CD1c-positive myeloid dendritic cell (primary cell): ENCODE data around the gene AFF1.
"Not testable (repeated sequence)": the region's sequence is repeated elsewhere in the genome, so short reads cannot be mapped to it uniquely, and the experiment has no call there.

ENCODE experiments used
- DNase-seq: peaks from one replicate; pipeline ENCODE4 v3.0.0-alpha.2; 2016; ENCODE audit errors: extremely low spot score

Gene AFF1

GRCh38 chr4:87080462-87080861, 145.7 kb downstream of the AFF1 start:
- DNase-seq, result no peak

GRCh38 chr4:87081826-87082225, 147.0 kb downstream of the AFF1 start:
- no peak for DNase-seq

- DNase-seq, result not testable (repeated sequence)
These were observed 150.9 kb downstream of the AFF1 start for GRCh38 chr4:87085732-87086131.

- no peak for DNase-seq
These were observed 151.5 kb downstream of the AFF1 start for GRCh38 chr4:87086143-87086805.

DNA sequence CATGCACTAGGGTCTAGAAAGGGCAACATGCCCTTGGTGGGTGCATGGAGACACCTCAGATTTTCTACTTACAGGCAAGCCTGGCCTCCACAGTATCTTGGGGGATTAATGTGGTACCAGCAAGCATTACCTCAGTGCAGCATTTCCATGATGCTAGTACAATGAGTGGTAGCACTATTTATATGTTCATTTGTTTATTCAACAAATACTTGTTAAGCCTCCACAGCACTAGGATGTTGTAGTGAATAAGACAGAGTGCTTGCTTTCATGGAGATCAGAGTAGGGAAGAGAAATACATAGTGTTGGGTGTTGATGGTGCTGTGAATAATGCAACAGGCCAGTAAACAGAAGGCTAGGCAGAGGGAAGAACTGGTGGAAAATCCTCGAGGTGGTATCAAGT, 152.2 kb downstream of the AFF1 start:
- no peak for DNase-seq

GRCh38 chr4:87087420-87087819, 152.6 kb downstream of the AFF1 start:
- DNase-seq, result peak; percentile 66

GRCh38 chr4:87088186-87088585, 153.4 kb downstream of the AFF1 start:
- DNase-seq, result no peak

DNA sequence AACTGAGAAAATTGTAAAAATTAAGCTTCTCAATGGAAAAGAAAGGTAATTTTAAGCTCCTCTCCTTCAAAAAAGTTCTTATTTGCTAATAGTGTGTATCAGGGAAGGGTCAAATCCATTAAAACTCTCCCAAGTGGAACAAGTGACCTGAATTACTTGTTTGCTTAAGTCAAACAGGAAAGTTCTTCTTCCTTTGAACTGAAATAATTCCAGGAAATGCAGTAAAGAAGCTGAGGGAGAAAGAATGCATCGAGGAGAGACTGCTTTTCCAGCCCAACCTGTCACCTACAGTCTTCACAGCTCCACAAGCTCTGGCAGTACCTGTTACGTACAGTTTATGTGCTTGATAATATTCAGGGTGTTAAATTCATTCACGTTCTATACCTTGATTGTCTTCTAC, 154.6 kb downstream of the AFF1 start:
- no peak for DNase-seq

DNA sequence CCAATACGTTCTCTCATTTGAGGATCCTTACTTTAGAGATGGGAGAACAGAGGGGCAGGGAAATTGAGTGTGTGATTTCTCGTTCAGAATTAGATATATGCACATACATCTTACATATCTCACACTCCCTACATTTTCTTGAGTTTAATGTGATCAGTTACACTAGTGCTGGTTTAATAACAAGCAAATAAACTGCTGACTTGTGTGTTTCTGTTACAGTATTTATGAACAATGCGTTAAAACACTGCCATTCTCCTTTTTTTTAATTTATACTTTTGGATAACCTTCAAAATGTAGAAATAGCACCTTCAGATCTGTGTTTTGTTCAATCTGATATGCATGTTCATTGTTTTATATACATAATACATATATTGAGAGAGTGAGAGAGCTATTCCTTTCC, 155.5 kb downstream of the AFF1 start:
- no peak for DNase-seq

DNA sequence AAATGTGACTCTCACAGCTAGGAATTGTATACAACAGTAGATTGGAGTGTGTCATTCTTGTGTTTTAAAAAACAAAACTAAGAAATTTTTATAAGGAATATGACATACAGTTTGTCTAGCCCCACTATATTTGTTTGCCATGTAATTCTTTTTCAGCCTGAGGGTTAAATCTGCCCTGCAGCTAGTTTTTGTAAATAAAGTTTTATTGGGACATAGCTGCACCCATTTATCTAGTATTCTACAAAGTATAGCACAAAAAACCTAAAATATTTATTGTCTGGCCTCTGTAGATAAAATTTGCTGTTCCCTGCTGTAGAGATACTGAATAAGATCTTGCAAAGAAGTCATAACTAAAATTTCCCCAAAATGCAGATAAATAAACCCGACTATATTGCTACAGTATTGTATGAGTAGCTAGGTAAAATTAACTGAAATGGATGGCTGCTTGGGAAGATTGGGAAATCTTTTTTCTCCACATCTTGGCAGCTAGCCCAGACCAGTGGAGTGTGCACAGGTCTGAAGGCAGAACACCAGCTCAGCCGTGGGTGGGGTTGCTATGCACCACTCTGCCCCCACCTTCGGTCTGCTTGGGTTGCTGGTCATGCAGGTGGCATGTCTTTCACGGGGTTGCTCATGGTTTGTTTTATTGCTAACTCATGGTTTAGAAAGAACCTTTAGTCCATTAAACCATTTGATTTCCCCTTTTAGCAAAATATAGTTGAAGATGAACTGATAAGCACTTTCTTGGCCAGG, 157.8 kb downstream of the AFF1 start:
- DNase-seq, result peak; percentile 80

DNA sequence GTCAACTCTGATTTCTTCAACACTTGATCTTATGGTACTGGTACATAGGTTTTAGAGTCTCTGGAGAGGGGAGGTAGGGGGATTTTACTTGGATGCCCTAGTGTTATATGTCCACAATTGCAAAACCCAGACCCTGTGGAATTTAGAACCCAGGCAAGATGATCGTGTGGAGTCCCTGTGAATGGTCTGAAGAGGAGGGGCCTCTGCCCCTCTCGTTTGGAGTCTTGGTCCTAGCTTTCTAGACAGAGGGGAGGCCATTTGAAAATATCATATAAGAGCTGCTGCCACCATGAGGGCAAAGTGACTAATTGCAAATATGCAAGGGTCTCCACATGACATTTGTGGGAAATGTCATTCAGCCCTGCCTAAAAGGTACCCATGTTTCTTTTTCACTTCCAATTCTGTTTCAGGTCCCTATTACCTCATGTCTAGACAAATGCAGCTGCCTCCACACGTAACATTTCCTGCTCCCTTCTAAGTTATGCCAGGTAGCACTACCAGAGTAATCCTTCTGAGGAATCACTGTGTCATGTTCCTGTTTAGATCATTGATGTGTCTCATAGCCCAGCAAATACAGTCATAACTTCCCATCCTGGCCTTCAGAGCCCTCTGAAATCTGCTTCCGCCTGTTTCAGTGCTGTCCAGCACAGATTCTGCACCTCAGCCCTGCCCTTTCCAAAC, 158.8 kb downstream of the AFF1 start:
- peak; percentile 71 for DNase-seq

DNA sequence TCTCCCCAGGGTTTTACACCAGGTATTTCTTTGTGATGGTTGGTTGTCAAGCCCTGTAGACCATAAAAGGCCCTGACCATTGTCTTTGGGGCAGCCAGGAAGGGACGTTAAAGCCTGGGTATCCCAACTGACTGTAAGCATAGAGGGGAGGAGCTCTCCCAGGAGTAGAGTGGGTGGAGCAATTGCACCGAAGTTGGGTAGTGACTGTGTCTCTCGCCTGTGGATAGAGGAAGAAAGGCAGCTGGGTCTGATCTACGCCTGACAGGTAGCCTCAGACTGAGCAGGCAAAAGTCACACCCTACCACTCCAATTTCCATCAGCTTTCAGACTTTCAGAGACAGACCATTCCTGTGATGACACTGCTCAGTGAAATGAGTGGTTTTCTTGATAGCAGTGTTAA, 162.3 kb downstream of the AFF1 start:
- peak; percentile 32 for DNase-seq

- DNase-seq, result no peak
These were observed 165.4 kb downstream of the AFF1 start for GRCh38 chr4:87100168-87100567.

DNA sequence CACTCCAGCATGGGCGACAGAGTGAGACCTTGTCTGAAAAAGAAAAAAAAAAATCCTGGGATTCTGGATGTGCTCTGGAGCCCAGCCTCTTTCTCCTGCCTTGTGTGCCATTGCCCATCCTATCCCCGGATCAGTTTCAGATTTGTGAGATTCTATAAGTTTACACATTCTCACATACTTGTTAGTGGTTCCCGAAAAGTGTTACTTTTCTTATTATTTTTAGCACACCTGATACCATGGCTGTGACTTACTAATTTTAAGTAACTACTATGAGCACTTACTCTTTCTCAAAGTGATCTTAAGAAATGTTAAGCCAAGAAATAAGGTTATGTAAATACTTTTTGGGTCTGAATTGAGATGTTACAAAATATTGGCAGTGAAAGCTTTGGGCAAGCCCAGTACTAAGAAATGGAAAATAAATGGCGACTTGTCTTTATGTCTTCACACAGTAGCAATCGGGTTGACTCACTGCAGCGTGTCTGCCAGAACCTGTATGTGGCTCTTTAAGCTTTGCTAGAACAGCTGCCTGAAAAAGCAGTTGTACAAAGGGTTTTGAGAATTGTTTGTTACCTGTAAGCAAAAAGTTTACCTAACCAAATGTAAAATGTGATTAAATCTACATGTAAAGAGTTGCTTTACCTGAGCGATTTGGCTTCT, 166.9 kb downstream of the AFF1 start:
- no peak for DNase-seq

- DNase-seq, result no peak
These were observed 168.3 kb downstream of the AFF1 start for GRCh38 chr4:87103086-87103485.

DNA sequence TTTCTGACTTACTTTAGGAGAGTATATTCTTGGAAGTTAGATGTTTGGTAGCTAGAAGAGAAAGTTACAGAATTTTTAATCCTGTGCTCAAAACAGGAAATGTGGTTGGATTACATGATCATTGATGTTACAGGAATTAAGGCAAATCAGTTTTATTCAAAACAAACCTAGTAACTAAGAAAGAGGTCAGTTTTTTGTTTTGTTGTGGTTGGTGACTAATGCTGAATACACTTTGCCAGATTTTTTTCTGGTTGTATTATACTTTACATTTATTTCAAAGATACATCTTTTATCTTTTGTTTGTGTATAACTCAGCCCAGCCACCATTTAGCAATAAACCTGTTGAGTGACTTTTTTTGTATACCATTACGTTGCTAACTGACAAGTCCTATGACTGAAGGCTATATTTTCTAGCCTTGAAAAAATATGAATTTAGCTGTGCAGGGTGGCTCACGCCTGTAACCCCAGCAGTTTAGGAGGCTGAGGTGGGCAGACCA, 168.9 kb downstream of the AFF1 start:
- peak; percentile 16 for DNase-seq

DNA sequence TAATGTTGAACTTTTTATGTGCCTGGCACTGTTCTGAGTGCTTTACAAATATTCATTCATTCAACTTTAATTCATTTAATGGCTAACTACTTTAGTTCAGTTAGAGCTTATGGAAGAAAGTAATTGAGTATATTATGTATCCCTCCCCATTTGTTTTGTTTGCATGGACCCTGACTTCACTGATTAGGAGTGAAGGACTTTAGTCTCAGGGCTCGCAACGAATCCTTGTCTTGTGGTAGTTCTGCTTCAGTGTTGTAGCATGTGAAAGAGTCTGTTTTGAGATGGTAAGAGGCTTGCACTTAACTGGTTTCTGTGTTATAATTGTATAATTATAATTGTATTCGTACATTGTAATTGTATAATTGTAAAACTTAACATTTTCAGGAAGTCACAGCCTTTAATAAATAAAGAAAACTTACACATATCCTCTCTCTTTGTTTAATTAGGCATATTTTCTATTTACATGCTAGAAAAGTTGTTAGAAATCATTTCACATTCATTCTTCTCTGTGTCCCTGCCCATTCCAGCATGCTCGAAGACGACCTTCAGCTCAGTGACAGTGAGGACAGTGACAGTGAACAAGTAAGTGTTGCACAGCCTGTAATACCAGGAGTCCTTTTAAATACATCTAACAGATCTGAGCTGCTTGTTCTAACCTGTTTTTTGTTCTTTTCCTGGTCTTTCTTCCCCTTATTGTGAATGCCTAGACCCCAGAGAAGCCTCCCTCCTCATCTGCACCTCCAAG, 170.5 kb downstream of the AFF1 start:
- no peak for DNase-seq

DNA sequence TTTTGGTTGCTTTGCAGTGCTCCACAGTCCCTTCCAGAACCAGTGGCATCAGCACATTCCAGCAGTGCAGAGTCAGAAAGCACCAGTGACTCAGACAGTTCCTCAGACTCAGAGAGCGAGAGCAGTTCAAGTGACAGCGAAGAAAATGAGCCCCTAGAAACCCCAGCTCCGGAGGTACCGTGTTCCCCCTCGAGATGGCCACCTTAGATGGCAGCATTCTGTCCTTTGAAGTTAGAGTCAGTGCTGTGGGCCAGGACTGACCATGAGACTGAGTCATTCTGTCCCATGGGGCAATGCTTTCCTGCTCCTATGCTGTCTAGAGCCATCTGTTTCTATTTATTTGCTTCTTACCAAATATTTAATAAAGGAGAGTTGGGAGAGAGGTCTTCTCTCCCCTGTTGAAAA, 173.3 kb downstream of the AFF1 start:
- DNase-seq, result no peak

DNA sequence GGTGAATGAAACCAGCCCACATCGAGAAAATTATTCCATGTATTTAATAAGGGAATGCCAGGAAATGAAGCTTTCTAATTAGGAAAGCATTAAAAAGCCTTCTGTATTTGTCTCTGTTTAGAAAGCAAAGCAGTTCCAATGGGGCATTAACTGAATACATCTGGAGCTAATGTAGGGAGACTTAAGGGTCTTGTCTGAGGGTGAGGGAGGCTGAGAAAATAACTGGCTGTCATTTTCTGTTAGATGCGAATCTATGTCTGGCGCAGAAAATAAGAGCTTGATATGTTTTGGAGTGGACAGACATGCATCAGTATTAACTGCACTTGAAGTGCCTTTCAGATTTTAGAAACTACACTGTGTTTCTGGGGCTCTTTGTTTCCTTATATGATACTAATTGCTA, 174.3 kb downstream of the AFF1 start:
- no peak for DNase-seq

DNA sequence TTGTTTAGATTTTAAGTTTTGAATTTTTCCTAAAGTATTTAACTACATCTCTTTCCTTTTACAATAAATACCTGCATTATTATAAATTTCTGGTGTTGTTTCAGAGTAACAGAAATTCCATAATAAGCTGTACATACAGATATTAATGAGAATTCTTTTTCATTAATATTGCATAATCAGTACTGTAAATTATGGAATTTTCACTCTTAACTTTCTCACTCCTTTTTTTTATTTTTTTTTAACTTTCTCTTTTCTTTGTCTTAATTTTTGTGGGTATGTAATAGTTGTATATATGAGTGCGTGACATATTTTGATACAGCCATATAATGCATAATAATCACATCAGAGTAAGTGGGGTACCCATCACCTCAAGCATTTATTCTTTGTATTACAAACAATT, 175.1 kb downstream of the AFF1 start:
- no peak for DNase-seq

DNA sequence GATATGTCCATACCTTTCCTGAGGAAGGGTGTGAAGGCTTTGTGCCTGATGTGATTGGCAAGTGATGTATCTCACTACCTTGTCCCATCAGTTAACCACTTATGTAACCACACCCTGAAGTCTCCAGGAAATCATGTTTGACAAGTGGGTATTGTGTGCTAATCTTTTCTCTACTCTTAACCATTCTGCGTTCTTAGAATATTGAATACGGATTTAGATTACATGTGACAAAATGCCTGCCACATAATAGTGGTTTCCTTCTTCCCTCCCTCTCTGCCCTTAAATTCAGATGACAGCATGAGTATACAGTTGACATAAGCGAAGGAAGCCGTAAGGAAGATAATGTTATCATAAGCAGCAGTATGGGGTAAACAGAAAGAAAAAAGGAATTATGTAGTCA, 177.3 kb downstream of the AFF1 start:
- no peak for DNase-seq
